GM13976 (cell line): ENCODE results near the gene BMERB1.
"Not testable (repeated sequence)": the region's sequence is repeated elsewhere in the genome, so short reads cannot be mapped to it uniquely, and the experiment has no call there.

Experiments
- DNase-seq: peaks from one replicate; pipeline ENCODE4 v3.0.0; 2012; ENCODE audit warnings: low spot score
- in situ Hi-C: fragments of 300-500 bp; cut with MboI; formaldehyde crosslinking; loops from one replicate; pipeline ENCODE4 v1.12.0; 2022; ENCODE audit warnings: low sequenced_read_pairs, mixed read lengths, inconsistent platforms; ENCODE audit not compliant: unreplicated experiment
- TF ChIP-seq, protein P1 (sequence below): IDR thresholded peaks from 2 replicates; pipeline ENCODE4 v1.5.1; 2012; ENCODE audit warnings: borderline replicate concordance, mild to moderate bottlenecking; ENCODE audit not compliant: insufficient read depth; ENCODE audit errors: extremely low read depth, missing control alignments, control extremely low read depth

BMERB1 gene

DNA sequence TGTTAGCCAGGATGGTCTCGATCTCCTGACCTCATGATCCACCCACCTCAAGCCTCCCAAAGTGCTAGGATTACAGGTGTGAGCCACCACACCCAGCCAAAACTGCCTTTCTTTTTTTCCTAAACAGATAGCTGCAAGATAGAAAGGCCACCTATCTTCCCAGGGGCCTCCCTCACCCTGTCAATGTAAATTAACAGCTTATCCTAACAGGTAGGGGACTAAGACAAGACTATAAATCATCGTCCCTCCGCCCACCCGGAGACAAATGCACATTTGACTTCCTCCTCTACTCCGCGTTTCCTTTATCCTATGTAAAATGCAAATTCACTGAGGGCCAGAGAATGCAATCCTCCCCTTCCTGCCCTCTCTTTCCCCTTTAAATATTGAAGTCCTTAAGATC, 137.2 kb downstream of the BMERB1 start:
- TF ChIP-seq, protein P1, sequence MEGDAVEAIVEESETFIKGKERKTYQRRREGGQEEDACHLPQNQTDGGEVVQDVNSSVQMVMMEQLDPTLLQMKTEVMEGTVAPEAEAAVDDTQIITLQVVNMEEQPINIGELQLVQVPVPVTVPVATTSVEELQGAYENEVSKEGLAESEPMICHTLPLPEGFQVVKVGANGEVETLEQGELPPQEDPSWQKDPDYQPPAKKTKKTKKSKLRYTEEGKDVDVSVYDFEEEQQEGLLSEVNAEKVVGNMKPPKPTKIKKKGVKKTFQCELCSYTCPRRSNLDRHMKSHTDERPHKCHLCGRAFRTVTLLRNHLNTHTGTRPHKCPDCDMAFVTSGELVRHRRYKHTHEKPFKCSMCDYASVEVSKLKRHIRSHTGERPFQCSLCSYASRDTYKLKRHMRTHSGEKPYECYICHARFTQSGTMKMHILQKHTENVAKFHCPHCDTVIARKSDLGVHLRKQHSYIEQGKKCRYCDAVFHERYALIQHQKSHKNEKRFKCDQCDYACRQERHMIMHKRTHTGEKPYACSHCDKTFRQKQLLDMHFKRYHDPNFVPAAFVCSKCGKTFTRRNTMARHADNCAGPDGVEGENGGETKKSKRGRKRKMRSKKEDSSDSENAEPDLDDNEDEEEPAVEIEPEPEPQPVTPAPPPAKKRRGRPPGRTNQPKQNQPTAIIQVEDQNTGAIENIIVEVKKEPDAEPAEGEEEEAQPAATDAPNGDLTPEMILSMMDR = no peak
- in situ Hi-C loops = no loop called here
- no peak for DNase-seq

DNA sequence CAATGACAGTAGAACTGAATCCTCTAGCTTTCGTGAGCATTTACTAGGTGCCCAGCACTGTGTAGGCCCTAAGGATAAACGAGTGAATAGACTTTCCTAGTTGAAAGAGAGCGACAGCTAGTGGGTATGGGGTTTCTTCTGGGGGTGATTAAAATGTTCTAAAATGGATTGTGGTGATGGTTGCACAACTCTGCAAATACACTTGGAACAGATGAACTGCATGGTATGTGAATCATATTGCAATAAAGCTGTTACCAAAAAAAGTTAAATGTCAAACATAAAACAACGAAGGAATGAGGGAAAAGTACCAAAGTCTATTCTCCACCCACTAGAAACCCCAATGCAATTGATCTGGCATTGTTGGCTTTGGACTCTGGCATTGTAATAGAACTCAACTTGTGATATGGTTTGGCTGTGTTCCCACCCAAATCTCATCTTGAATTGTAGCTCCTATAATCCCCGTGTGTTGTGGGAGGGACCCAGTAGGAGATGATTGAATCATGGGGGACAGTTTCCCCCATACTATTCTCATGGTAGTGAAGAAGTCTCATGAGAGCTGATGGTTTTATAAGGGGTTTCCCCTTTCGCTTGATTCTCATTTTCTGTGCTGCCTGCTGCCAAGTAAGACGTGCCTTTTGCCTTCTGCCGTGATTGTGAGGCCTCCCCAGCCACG, 138.1 kb downstream of the BMERB1 start:
- TF ChIP-seq, protein P1 = no peak
- in situ Hi-C loops = no loop called here
- no peak for DNase-seq

- in situ Hi-C loops = no loop called here
- TF ChIP-seq, protein P1 = no peak
- no peak for DNase-seq
Measured at GRCh38 chr16:15573274-15573895, 139.0 kb downstream of the BMERB1 start.

DNA sequence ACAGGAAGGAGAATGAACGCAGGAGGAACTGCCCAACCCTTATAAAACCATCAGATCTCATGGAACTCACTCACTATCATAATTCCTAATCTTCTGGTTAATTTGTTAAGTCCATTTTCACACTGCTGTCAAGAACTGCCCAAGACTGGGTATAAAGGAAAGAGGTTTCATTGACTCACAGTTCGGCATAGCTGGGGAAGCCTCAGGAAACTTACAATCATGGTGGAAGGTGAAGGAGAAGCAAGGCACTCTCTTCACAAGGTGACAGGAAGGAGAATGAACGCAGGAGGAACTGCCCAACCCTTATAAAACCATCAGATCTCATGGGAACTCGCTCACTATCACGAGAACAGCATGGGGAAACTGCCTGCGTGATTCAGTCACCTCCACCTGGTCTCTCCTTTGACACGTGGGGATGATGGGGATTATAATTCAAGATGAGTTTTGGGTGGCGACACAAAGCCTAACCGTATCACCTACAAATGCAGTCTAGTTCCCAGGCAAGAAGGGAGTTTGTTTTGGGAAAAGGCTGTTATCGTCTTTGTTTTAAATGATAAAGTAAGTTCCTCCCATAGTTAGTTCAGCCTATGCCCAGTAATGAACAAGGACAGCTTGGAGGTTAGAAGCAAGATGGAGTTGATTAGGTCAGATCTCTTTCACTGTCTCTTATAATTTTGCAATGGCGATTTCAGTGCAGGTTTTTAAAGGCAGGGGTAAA, 139.7 kb downstream of the BMERB1 start:
- in situ Hi-C loops, DNase-seq: not testable (repeated sequence)

GRCh38 chr16:15574614-15574948, 140.2 kb downstream of the BMERB1 start:
- DNase-seq = no peak
- TF ChIP-seq, protein P1 = no peak
- in situ Hi-C loops = no loop called here

GRCh38 chr16:15575293-15576049, 141.1 kb downstream of the BMERB1 start:
- DNase-seq = no peak
- TF ChIP-seq, protein P1 = no peak
- in situ Hi-C loops = no loop called here
